HCT116 (cell line): Measurements from ENCODE around the gene MAPK8IP3. TPM values are rescaled to one million over a fixed set of nuclear protein-coding genes. Genes with fewer than 3 reads are reported as not detected.

Source experiments
- ATAC-seq: fragments of 200-7000 bp; cut with Tn5 transposase; 2 replicates; pipeline ENCODE4 v1.9.1; 2020; ENCODE audit warnings: mild to moderate bottlenecking, moderate library complexity
- BruUV-seq: library from RNA; stranded (reverse); fragments of 400-500 nt; replicated peaks from 2 replicates; lab custom pipeline; 2021; lab: Mats Ljungman, UMichigan
- CTCF ChIA-PET: fragments of 300-600 bp; sonication (Branson Sonifier 250); formaldehyde crosslinking; loops from one replicate; lab custom pipeline; 2021; ENCODE audit warnings: antibody characterized with exemption; lab: Charles Lee
- POLR2A ChIA-PET: fragments of 300-600, 350-600 bp; sonication (Branson Sonifier 250); formaldehyde crosslinking; loops from one replicate; lab custom pipeline; 2021; ENCODE audit warnings: antibody characterized with exemption; lab: Charles Lee
- RAD21 ChIA-PET, 2 experiments: fragments of 300-600 bp; sonication (Branson Sonifier 250); formaldehyde crosslinking; loops; one replicate each; lab custom pipeline; 2023; ENCODE audit warnings: low total read pairs in 2 of 2; ENCODE audit not compliant: uncharacterized antibody in 2 of 2, unreplicated experiment in 2 of 2, low non-redundant PET in 1 of 2; lab: Charles Lee
- DNase-seq: peaks from one replicate; pipeline ENCODE4 v3.0.0-alpha.2; 2010; ENCODE audit warnings: low read depth, low spot score
- H2AFZ ChIP-seq: fragments of 200-600 bp; shearing (Covaris generic), sonication (generic); 2 replicates; pipeline ENCODE4 v1.6.1; 2017; ENCODE audit warnings: low read depth, mixed run types, mixed read lengths, antibody characterized with exemption, low read length; ENCODE audit not compliant: poor library complexity, severe bottlenecking
- H3K27ac ChIP-seq: 2 replicates; pipeline ENCODE4 v1.5.1; 2012; ENCODE audit warnings: low read depth, low read length
- H3K27me3 ChIP-seq: fragments of 200-600 bp; sonication (generic); 2 replicates; pipeline ENCODE4 v1.6.1; 2016; ENCODE audit warnings: mixed run types, low read length, mixed read lengths; ENCODE audit not compliant: insufficient read depth
- H3K36me3 ChIP-seq, 2 experiments: fragments of 200-500 bp in 1 of 2; fragments of 200-600 bp in 1 of 2; sonication (Bioruptor generic) in 1 of 2; sonication (generic) in 1 of 2; 2 replicates each; pipeline versions ENCODE4 v1.5.1 to v1.6.1; 2014 to 2016; ENCODE audit warnings: low read length in 2 of 2, inconsistent platforms in 1 of 2, mixed read lengths in 1 of 2, mixed run types in 1 of 2; ENCODE audit not compliant: insufficient read depth in 2 of 2, control insufficient read depth in 1 of 2
- H3K4me1 ChIP-seq, 2 experiments: fragments of 200-600 bp in 1 of 2; sonication (generic) in 1 of 2; 2 replicates each; pipeline versions ENCODE4 v1.5.1 to v1.6.1; 2012 to 2017; ENCODE audit warnings: low read length in 2 of 2, inconsistent platforms in 1 of 2, mild to moderate bottlenecking in 1 of 2, mixed read lengths in 1 of 2, mixed run types in 1 of 2, moderate library complexity in 1 of 2; ENCODE audit not compliant: insufficient read depth in 2 of 2, control insufficient read depth in 1 of 2
- H3K4me2 ChIP-seq: fragments of 200-600 bp; sonication (generic); 2 replicates; pipeline ENCODE4 v1.6.1; 2017; ENCODE audit warnings: mixed run types, low read length, mixed read lengths
- H3K4me3 ChIP-seq, 2 experiments: fragments of 200-600 bp in 1 of 2; sonication (generic) in 1 of 2; replicated peaks in 1 of 2; 2 replicates each; pipeline ENCODE4 v1.5.1; 2011 to 2016; ENCODE audit warnings: low read length in 2 of 2, control low read depth in 1 of 2, low read depth in 1 of 2, mild to moderate bottlenecking in 1 of 2, mixed read lengths in 1 of 2, mixed run types in 1 of 2
- H3K79me2 ChIP-seq: fragments of 200-600 bp; sonication (generic); 2 replicates; pipeline ENCODE4 v1.6.1; 2017; ENCODE audit warnings: mild to moderate bottlenecking, mixed run types, low read length, moderate library complexity, mixed read lengths; ENCODE audit not compliant: insufficient read depth
- H3K9ac ChIP-seq: fragments of 200-600 bp; sonication (generic); 2 replicates; pipeline ENCODE4 v1.6.1; 2016; ENCODE audit warnings: low read length, mixed read lengths
- H3K9me2 ChIP-seq: fragments of 200-600 bp; sonication (generic), shearing (Covaris generic); 2 replicates; pipeline ENCODE4 v1.6.1; 2017; ENCODE audit warnings: mixed run types, mild to moderate bottlenecking, moderate library complexity; ENCODE audit not compliant: insufficient read depth
- H3K9me3 ChIP-seq, 2 experiments: fragments of 200-500 bp in 1 of 2; fragments of 200-600 bp in 1 of 2; sonication (Bioruptor generic) in 1 of 2; sonication (generic) in 1 of 2; 2 replicates each; pipeline ENCODE4 v1.6.1; 2014 to 2017; ENCODE audit warnings: low read length in 2 of 2, mixed read lengths in 2 of 2, inconsistent platforms in 1 of 2, low read depth in 1 of 2, mild to moderate bottlenecking in 1 of 2, mixed run types in 1 of 2, moderate library complexity in 1 of 2; ENCODE audit not compliant: control insufficient read depth in 1 of 2, insufficient read depth in 1 of 2
- H4K20me1 ChIP-seq: fragments of 200-600 bp; sonication (generic), shearing (Covaris generic); 2 replicates; pipeline ENCODE4 v1.6.1; 2017; ENCODE audit warnings: mixed run types, mild to moderate bottlenecking, moderate library complexity; ENCODE audit not compliant: insufficient read depth
- ATF3 ChIP-seq: IDR thresholded peaks from 2 replicates; pipeline ENCODE4 v1.6.1; 2012
- CBX3 ChIP-seq: IDR thresholded peaks from 2 replicates; pipeline ENCODE4 v1.6.1; 2012; ENCODE audit warnings: low read depth
- CEBPB ChIP-seq: IDR thresholded peaks from 2 replicates; pipeline ENCODE4 v1.6.1; 2012; ENCODE audit warnings: low read depth
- EGR1 ChIP-seq: IDR thresholded peaks from 2 replicates; pipeline ENCODE4 v1.6.1; 2012; ENCODE audit warnings: low read depth
- ELF1 ChIP-seq: IDR thresholded peaks from 2 replicates; pipeline ENCODE4 v1.6.1; 2012; ENCODE audit warnings: low read depth, borderline replicate concordance
- EZH2 ChIP-seq: fragments of 200-600 bp; sonication (generic); IDR thresholded peaks from 2 replicates; pipeline ENCODE4 v1.6.1; 2017; ENCODE audit warnings: antibody characterized with exemption, mixed run types
- FOSL1 ChIP-seq: IDR thresholded peaks from 2 replicates; pipeline ENCODE4 v1.6.1; 2012; ENCODE audit warnings: low read depth
- JUND ChIP-seq: IDR thresholded peaks from 2 replicates; pipeline ENCODE4 v1.6.1; 2012
- MAX ChIP-seq: IDR thresholded peaks from 2 replicates; pipeline ENCODE4 v1.6.1; 2012
- POLR2AphosphoS5 ChIP-seq: IDR thresholded peaks from 2 replicates; pipeline ENCODE4 v1.6.1; 2011; ENCODE audit warnings: mild to moderate bottlenecking, low read depth, low read length, moderate library complexity
- RAD21 ChIP-seq: IDR thresholded peaks from 2 replicates; pipeline ENCODE4 v1.6.1; 2012; ENCODE audit warnings: low read depth, mild to moderate bottlenecking
- REST ChIP-seq: IDR thresholded peaks from 2 replicates; pipeline ENCODE4 v1.6.1; 2012; ENCODE audit warnings: low read depth
- SIN3A ChIP-seq: IDR thresholded peaks from 2 replicates; pipeline ENCODE4 v1.6.1; 2012; ENCODE audit warnings: low read depth
- SP1 ChIP-seq: IDR thresholded peaks from 2 replicates; pipeline ENCODE4 v1.6.1; 2012; ENCODE audit warnings: low read depth
- SRF ChIP-seq: IDR thresholded peaks from 2 replicates; pipeline ENCODE4 v1.6.1; 2012; ENCODE audit warnings: low read depth
- TCF7L2 ChIP-seq: IDR thresholded peaks from 2 replicates; pipeline ENCODE4 v1.7.0; 2011; ENCODE audit warnings: borderline replicate concordance, inconsistent platforms; ENCODE audit not compliant: insufficient read depth, insufficient read length; ENCODE audit errors: extremely low read depth
- YY1 ChIP-seq: IDR thresholded peaks from 2 replicates; pipeline ENCODE4 v1.6.1; 2011; ENCODE audit warnings: low read length, low read depth, moderate library complexity, mild to moderate bottlenecking; ENCODE audit not compliant: insufficient replicate concordance; ENCODE audit errors: extremely low read depth
- ZBTB33 ChIP-seq: IDR thresholded peaks from 2 replicates; pipeline ENCODE4 v1.6.1; 2011; ENCODE audit warnings: mild to moderate bottlenecking, low read length, moderate library complexity; ENCODE audit not compliant: insufficient replicate concordance; ENCODE audit errors: extremely low read depth
- ZFX ChIP-seq: fragments of 450-650 bp; IDR thresholded peaks from 2 replicates; pipeline ENCODE4 v1.6.1; 2017
- ZNF274 ChIP-seq: fragments of 200-500 bp; sonication (Bioruptor generic); IDR thresholded peaks from 2 replicates; pipeline ENCODE4 v1.6.1; 2014; ENCODE audit warnings: mild to moderate bottlenecking, low read depth, low read length, inconsistent platforms
- intact Hi-C: fragments of 100-400 bp; cut with micrococcal nuclease; formaldehyde crosslinking; loops from 2 replicates; pipeline ENCODE4 v1.10.0; 2022
- total RNA-seq: library from RNA; stranded (reverse); gene quantifications from one replicate; pipeline ENCODE4 v1.2.1, GENCODE V29; 2021; ENCODE audit not compliant: unreplicated experiment

Gene MAPK8IP3
- total RNA-seq, 1 experiment from 2014 or later: 75.3 TPM

GRCh38 chr16:1764971-1765370 lies 59.0 kb downstream of the MAPK8IP3 start:
- H3K4me1 ChIP-seq: peaks cover 14 to 24% of the 10 kb centered on the region in 2 experiments
- CTCF ChIA-PET: no interaction called here
- no peak overlapping the region for H3K4me3 ChIP-seq
- no peaks in the 10 kb centered on the region for H3K27me3 ChIP-seq
- ATAC-seq (no peak), DNase-seq (no peak)
- no peaks in the 10 kb centered on the region for H3K9me2 ChIP-seq
- H4K20me1 ChIP-seq: peaks cover 3% of the 10 kb centered on the region; the same call in 1 of the 2 replicates
- H3K4me2 ChIP-seq: no peak overlapping the region
- no peak for TF ChIP-seq FOSL1
- TF ChIP-seq ZBTB33: no peak
- no peak for TF ChIP-seq TCF7L2
- no peak for TF ChIP-seq CBX3
- no peak for TF ChIP-seq ZNF274
- no peak for TF ChIP-seq RAD21
- no peak for TF ChIP-seq EZH2
- no peak for TF ChIP-seq POLR2AphosphoS5
- no peak for TF ChIP-seq YY1
- TF ChIP-seq EGR1: no peak
- no peak for TF ChIP-seq JUND
- no peak for TF ChIP-seq REST
- TF ChIP-seq ELF1: no peak
- no peak for TF ChIP-seq SIN3A
- no peak for TF ChIP-seq SRF
- no peak for TF ChIP-seq SP1
- no peak for TF ChIP-seq MAX
- no peak for TF ChIP-seq ATF3
- no peak for TF ChIP-seq CEBPB
- no peak for TF ChIP-seq ZFX
- no TSS peak for BruUV-seq
- H3K36me3 ChIP-seq: peaks cover 5 to 13% of the 10 kb centered on the region in 2 experiments; a peak in 2 of 4 replicates
- no peaks in the 10 kb centered on the region for H3K9me3 ChIP-seq
- H3K27ac ChIP-seq: no peak overlapping the region; the same call in 1 of the 2 replicates
- POLR2A ChIA-PET: interaction anchor here (1.1 kb wide), 1 partner anchor 41 kb away, joined by 3 read pairs; no protein-coding TSS in a partner anchor
- no peak overlapping the region for H3K9ac ChIP-seq
- no peak overlapping the region for H2AFZ ChIP-seq
- RAD21 ChIA-PET: no interaction called here
- H3K79me2 ChIP-seq: peaks cover 2% of the 10 kb centered on the region; the same call in 1 of the 2 replicates
- intact Hi-C loops: no loop called here
